WTC11 (cell line): Measurements from ENCODE around the gene PCNX1.

Experiments
- CREB1 ChIP-seq: sonication (generic); formaldehyde crosslinking; IDR thresholded peaks from 2 replicates; pipeline ENCODE4 v1.8.0; 2023; ENCODE audit warnings: mild to moderate bottlenecking, missing genetic modification reagents
- CREM ChIP-seq: sonication (generic); formaldehyde crosslinking; IDR thresholded peaks from 2 replicates; pipeline ENCODE4 v1.8.1; 2022; ENCODE audit warnings: mild to moderate bottlenecking, missing genetic modification reagents, moderate library complexity
- CTCF ChIP-seq: fragments of 200-600 bp; IDR thresholded peaks from 2 replicates; pipeline ENCODE4 v1.8.0; 2022; ENCODE audit warnings: antibody characterized with exemption
- E2F5 ChIP-seq: sonication (generic); formaldehyde crosslinking; IDR thresholded peaks from 2 replicates; pipeline ENCODE4 v1.8.1; 2022; ENCODE audit warnings: mild to moderate bottlenecking, moderate library complexity, missing genetic modification reagents
- EMX1 ChIP-seq: fragments of 250-450 bp; sonication (Bioruptor Pico); IDR thresholded peaks from 2 replicates; pipeline ENCODE4 v1.8.0; 2021; ENCODE audit warnings: mild to moderate bottlenecking
- GABPB1 ChIP-seq: sonication (generic); formaldehyde crosslinking; IDR thresholded peaks from 2 replicates; pipeline ENCODE4 v1.8.1; 2023; ENCODE audit warnings: mild to moderate bottlenecking, missing genetic modification reagents
- MAX ChIP-seq: sonication (generic); formaldehyde crosslinking; IDR thresholded peaks from 2 replicates; pipeline ENCODE4 v1.8.0; 2022; ENCODE audit warnings: mild to moderate bottlenecking, missing genetic modification reagents
- MYBL2 ChIP-seq: sonication (generic); formaldehyde crosslinking; IDR thresholded peaks from 2 replicates; pipeline ENCODE4 v1.8.1; 2023; ENCODE audit warnings: mild to moderate bottlenecking, moderate library complexity, missing genetic modification reagents
- NFYB ChIP-seq: sonication (generic); formaldehyde crosslinking; conservative IDR thresholded peaks from 2 replicates; pipeline ENCODE4 v1.8.0; 2022; ENCODE audit warnings: low read depth, missing genetic modification reagents
- SMAD3 ChIP-seq: sonication (generic); formaldehyde crosslinking; IDR thresholded peaks from 2 replicates; pipeline ENCODE4 v1.8.0; 2022; ENCODE audit warnings: missing genetic modification reagents, mild to moderate bottlenecking, borderline replicate concordance
- SP1 ChIP-seq: sonication (generic); formaldehyde crosslinking; conservative IDR thresholded peaks from 2 replicates; pipeline ENCODE4 v1.8.1; 2022; ENCODE audit warnings: missing genetic modification reagents
- TCF7 ChIP-seq: sonication (generic); formaldehyde crosslinking; IDR thresholded peaks from 2 replicates; pipeline ENCODE4 v1.8.0; 2022; ENCODE audit warnings: mild to moderate bottlenecking, low read depth, missing genetic modification reagents, moderate library complexity
- ZNF121 ChIP-seq: sonication (generic); formaldehyde crosslinking; IDR thresholded peaks from 2 replicates; pipeline ENCODE4 v1.8.0; 2023; ENCODE audit warnings: missing genetic modification reagents
- ZNF138 ChIP-seq: sonication (generic); formaldehyde crosslinking; conservative IDR thresholded peaks from 2 replicates; pipeline ENCODE4 v1.8.1; 2022; ENCODE audit warnings: mild to moderate bottlenecking, moderate library complexity, missing genetic modification reagents

- TF ChIP-seq CTCF (no peak), MAX (CRISPR knock-in tag) (no peak), CREB1 (CRISPR knock-in tag) (no peak), NFYB (CRISPR knock-in tag) (no peak), ZNF121 (CRISPR knock-in tag) (no peak), GABPB1 (CRISPR knock-in tag) (no peak), MYBL2 (no peak), SP1 (CRISPR knock-in tag) (no peak), CREM (CRISPR knock-in tag) (no peak), ZNF138 (CRISPR knock-in tag) (no peak), SMAD3 (CRISPR knock-in tag) (no peak), EMX1 (CRISPR knock-in tag) (no peak), E2F5 (no peak), TCF7 (CRISPR knock-in tag) (no peak)
These were observed 207.3 kb downstream of the PCNX1 start for GRCh38 chr14:71114565-71114964.
